ENCODE results near the gene MYT1. TPM values are rescaled to one million over a fixed set of nuclear protein-coding genes. Genes with fewer than 3 reads are reported as not detected.
"Not testable (repeated sequence)": the region's sequence is repeated elsewhere in the genome, so short reads cannot be mapped to it uniquely, and the experiment has no call there.

Gene MYT1
- total RNA-seq, 4 donors from 2014 or later, result not detected

GRCh38 chr20:64130271-64130670 is 34.0 kb upstream of the MYT1 start:
- DNase-seq (ENCODE audit: low spot score in 2 of 2), result no peak
- WGBS, 2 donors, result 26% methylated on average over 5 of the region's 5 CpGs

GRCh38 chr20:64130876-64131275 is 33.4 kb upstream of the MYT1 start:
- no peaks in the 10 kb centered on the region for H3K4me1 ChIP-seq
- 68 to 69% methylated on average over 10 of the region's 10 CpGs for WGBS, 2 donors
- no peak for DNase-seq (ENCODE audit: low spot score in 2 of 2)

More at GRCh38 chr20:64130271-64130670, 34.0 kb upstream of the MYT1 start:
- TF ChIP-seq POLR2A (IDR thresholded peaks at IDR 0.05) (no peak), CTCF (IDR thresholded peaks at IDR 0.05) (no peak), EP300 (IDR thresholded peaks at IDR 0.05) (no peak)
- peaks cover 0 to 10% of the 10 kb centered on the region in 2 donors for H3K27me3 ChIP-seq
- H3K9me3 ChIP-seq, result peaks cover 0 to 3% (median 0%) of the 10 kb centered on the region in 4 donors
- no peak overlapping the region for H3K27ac ChIP-seq
- H3K4me3 ChIP-seq, result no peak overlapping the region
- no peaks in the 10 kb centered on the region for H3K36me3 ChIP-seq
- no peaks in the 10 kb centered on the region for H3K4me1 ChIP-seq

GRCh38 chr20:64131406-64131805 is 32.8 kb upstream of the MYT1 start:
- H3K4me1 ChIP-seq, result no peaks in the 10 kb centered on the region
- 92% methylated on average over 4 of the region's 4 CpGs for WGBS, 2 donors
- TF ChIP-seq EP300 (IDR thresholded peaks at IDR 0.05), result no peak
- no peak for TF ChIP-seq CTCF (IDR thresholded peaks at IDR 0.05)
- TF ChIP-seq POLR2A (IDR thresholded peaks at IDR 0.05), result no peak
- peaks cover 0 to 3% (median 0%) of the 10 kb centered on the region in 4 donors for H3K9me3 ChIP-seq
- H3K36me3 ChIP-seq, result no peaks in the 10 kb centered on the region
- DNase-seq (ENCODE audit: low spot score in 2 of 2), result no peak
- H3K27ac ChIP-seq, result no peak overlapping the region
- H3K4me3 ChIP-seq, result no peak overlapping the region
- H3K27me3 ChIP-seq, result peaks cover 0 to 10% of the 10 kb centered on the region in 2 donors

More at GRCh38 chr20:64130876-64131275, 33.4 kb upstream of the MYT1 start:
- no peak for TF ChIP-seq EP300 (IDR thresholded peaks at IDR 0.05)
- Histone ChIP-seq H3K36me3 (no peaks in the 10 kb centered on the region), H3K9me3 (peaks cover 0 to 3% (median 0%) of the 10 kb centered on the region in 4 donors), H3K27ac (no peak overlapping the region), H3K27me3 (peaks cover 0 to 10% of the 10 kb centered on the region in 2 donors), H3K4me3 (no peak overlapping the region)

GRCh38 chr20:64133951-64134407 is 30.3 kb upstream of the MYT1 start:
- H3K27me3 ChIP-seq, result peaks cover 0 to 10% of the 10 kb centered on the region in 2 donors
- no peak overlapping the region for H3K27ac ChIP-seq
- 43 to 50% methylated on average over 8 of the region's 8 CpGs for WGBS, 2 donors
- DNase-seq (ENCODE audit: low spot score in 2 of 2), result no peak
- H3K36me3 ChIP-seq, result no peaks in the 10 kb centered on the region
- no peaks in the 10 kb centered on the region for H3K9me3 ChIP-seq
- TF ChIP-seq CTCF (IDR thresholded peaks at IDR 0.05) (no peak), POLR2A (IDR thresholded peaks at IDR 0.05) (no peak), EP300 (IDR thresholded peaks at IDR 0.05) (no peak)
- no peaks in the 10 kb centered on the region for H3K4me1 ChIP-seq
- no peak overlapping the region for H3K4me3 ChIP-seq

- not testable (repeated sequence) for H3K4me3 ChIP-seq; H3K4me1 ChIP-seq; H3K27me3 ChIP-seq; H3K36me3 ChIP-seq; H3K27ac ChIP-seq; DNase-seq (ENCODE audit: low spot score in 2 of 2); H3K9me3 ChIP-seq
- WGBS, 2 donors, result 70% methylated on average over 20 of the region's 20 CpGs
Measured at GRCh38 chr20:64134744-64135143, 29.5 kb upstream of the MYT1 start.

- Histone ChIP-seq H3K27ac (no peak overlapping the region), H3K4me1 (no peaks in the 10 kb centered on the region), H3K4me3 (no peak overlapping the region), H3K36me3 (no peaks in the 10 kb centered on the region), H3K9me3 (no peaks in the 10 kb centered on the region), H3K27me3 (peaks cover 0 to 9% of the 10 kb centered on the region in 2 donors)
- 81 to 82% methylated on average over 27 to 32 of the region's 32 CpGs for WGBS, 2 donors
- no peak for DNase-seq (ENCODE audit: low spot score in 2 of 2)
- TF ChIP-seq POLR2A (IDR thresholded peaks at IDR 0.05) (no peak), CTCF (IDR thresholded peaks at IDR 0.05) (no peak), EP300 (IDR thresholded peaks at IDR 0.05) (no peak)
Measured at GRCh38 chr20:64136004-64136710, 28.1 kb upstream of the MYT1 start.

Measured in tibial nerve (tissue), 4 donors.